Medulla oblongata (tissue), 1 donor: ENCODE measurements around the gene RAB39A.
"Not testable (repeated sequence)": the region's sequence is repeated elsewhere in the genome, so short reads cannot be mapped to it uniquely, and the experiment has no call there.

Experiments used
- DNase-seq: peaks from one replicate; pipeline ENCODE4 v3.0.0-alpha.2; 2015; ENCODE audit errors: extremely low spot score

Gene RAB39A

GRCh38 chr11:107928046-107928766, at the start of gene RAB39A:
TSS of gene RAB39A (plus strand) at chr11:107928448. CDS start at chr11:107928569, 121 bp downstream.
- peak; percentile 98 for DNase-seq

- not testable (repeated sequence) for DNase-seq
Measured at GRCh38 chr11:107881471-107881870, 46.8 kb upstream of the RAB39A start.

- DNase-seq, result no peak
Measured at GRCh38 chr11:107882095-107882820, 46.0 kb upstream of the RAB39A start.

GRCh38 chr11:107898270-107898669, 30.0 kb upstream of the RAB39A start:
- DNase-seq, result peak; percentile 11

GRCh38 chr11:107908211-107908610, 20.0 kb upstream of the RAB39A start:
- DNase-seq, result no peak

GRCh38 chr11:107912415-107912814, 15.8 kb upstream of the RAB39A start:
- not testable (repeated sequence) for DNase-seq

GRCh38 chr11:107915229-107915628, 13.0 kb upstream of the RAB39A start:
- no peak for DNase-seq

GRCh38 chr11:107916671-107917241, 11.5 kb upstream of the RAB39A start:
- peak; percentile 35 for DNase-seq

- no peak for DNase-seq
Measured at GRCh38 chr11:107921997-107922396, 6.3 kb upstream of the RAB39A start.

- DNase-seq, result not testable (repeated sequence)
Measured at GRCh38 chr11:107923519-107923918, 4.7 kb upstream of the RAB39A start.

GRCh38 chr11:107924306-107924705, 3.9 kb upstream of the RAB39A start:
- no peak for DNase-seq

- no peak for DNase-seq
Measured at GRCh38 chr11:107927559-107927958, 689 bp upstream of the RAB39A start.

GRCh38 chr11:107928767-107929507, 689 bp downstream of the RAB39A start:
- peak; percentile 74 for DNase-seq

- DNase-seq, result peak; percentile 49
Measured at GRCh38 chr11:107929611-107930200, 1.5 kb downstream of the RAB39A start.

GRCh38 chr11:107931206-107931605, 3.0 kb downstream of the RAB39A start:
- DNase-seq, result no peak

- no peak for DNase-seq
Measured at GRCh38 chr11:107947904-107948303, 19.7 kb downstream of the RAB39A start.

GRCh38 chr11:107948328-107948727, 20.1 kb downstream of the RAB39A start:
- not testable (repeated sequence) for DNase-seq

- DNase-seq, result peak; percentile 13
Measured at GRCh38 chr11:107951155-107951554, 22.9 kb downstream of the RAB39A start.

- no peak for DNase-seq
Measured at GRCh38 chr11:107953446-107953845, 25.2 kb downstream of the RAB39A start.

- no peak for DNase-seq
Measured at GRCh38 chr11:107956543-107956942, 28.3 kb downstream of the RAB39A start.

GRCh38 chr11:107957109-107957588, 28.9 kb downstream of the RAB39A start:
- DNase-seq, result peak; percentile 56
